ENCODE measurements around the gene KLHL33. TPM values are rescaled to one million over a fixed set of nuclear protein-coding genes. Genes with fewer than 3 reads are reported as not detected.

KLHL33 gene
- polyA plus RNA-seq, 2 of the 4 experiments (the other 2 are of a cell fraction) = not detected

GRCh38 chr14:20427231-20428009, 8.5 kb downstream of the KLHL33 start:
- ChIA-PET CTCF (interaction anchor here (3.8 kb wide), 1 partner anchor 13 kb away, joined by 31 read pairs; the partner anchor contains the start of gene TEP1), POLR2A (no interaction called here)
- Histone ChIP-seq H3K4me1 (no peaks in the 10 kb centered on the region), H3K27ac (peak overlapping the region in 1 of 2 experiments; percentile 37; a peak in 1 of 6 replicates), H3K4me3 (no peak overlapping the region), H3K9me3 (no peaks in the 10 kb centered on the region), H3K4me2 (no peak overlapping the region)
- DNase-seq (ENCODE audit: low read depth in 1 of 2, low spot score in 1 of 2) (peak; percentile 20 to 25), FAIRE-seq (no peak), ATAC-seq (peak; percentile 36 to 63; a peak in 3 of 6 replicates)
- TF ChIP-seq ZFP36 (IDR thresholded peaks at IDR 0.05; ENCODE audit: borderline replicate concordance, partially characterized antibody) = no peak
- no peak for TF ChIP-seq FOSL2 (IDR thresholded peaks at IDR 0.05)
- peak; percentile 29; the same call in 1 of the 2 replicates for TF ChIP-seq FOSL2 (CRISPR knock-in tag; IDR thresholded peaks at IDR 0.05)
- WGBS (ENCODE audit: missing lambda C conversion rate) = 62% methylated on average over 5 of the region's 5 CpGs

GRCh38 chr14:20424851-20425250, 11.1 kb downstream of the KLHL33 start:
- FAIRE-seq = no peak
- Histone ChIP-seq H3K9me3 (no peaks in the 10 kb centered on the region), H3K4me1 (no peaks in the 10 kb centered on the region), H3K27ac (no peak overlapping the region), H3K4me2 (no peak overlapping the region), H3K4me3 (no peak overlapping the region)
- ChIA-PET POLR2A (interaction anchor here (0.9 to 1.2 kb wide), 2 partner anchors 30 to 82 kb away, joined by 3 to 4 read pairs; partner anchors contain the start of genes APEX1 and PARP2), CTCF (interaction anchor here (1.4 to 1.9 kb wide), 2 partner anchors 10 kb away, joined by 5 to 11 read pairs; no protein-coding TSS in a partner anchor)
- ATAC-seq = no peak
- no peak for TF ChIP-seq USF2 (IDR thresholded peaks at IDR 0.05)
- no peak for DNase-seq (ENCODE audit: low read depth in 1 of 2, low spot score in 1 of 2)
- WGBS (ENCODE audit: missing lambda C conversion rate) = 16% methylated on average over 2 of the region's 2 CpGs

GRCh38 chr14:20422886-20423285, 13.1 kb downstream of the KLHL33 start:
- H3K4me2 ChIP-seq = no peak overlapping the region
- ATAC-seq (no peak), FAIRE-seq (no peak), DNase-seq (ENCODE audit: low read depth in 1 of 2, low spot score in 1 of 2) (no peak)
- no peaks in the 10 kb centered on the region for H3K9me3 ChIP-seq
- TF ChIP-seq TFCP2L1 (CRISPR knock-in tag; IDR thresholded peaks at IDR 0.05) (no peak), RAD21 (conservative IDR thresholded peaks at IDR 0.05 in 1 of 2, IDR thresholded peaks at IDR 0.05 in 1 of 2) (no peak), JUN (IDR thresholded peaks at IDR 0.05) (no peak), NPAS2 (CRISPR knock-in tag; IDR thresholded peaks at IDR 0.05; ENCODE audit: borderline replicate concordance) (no peak), ESRRA (IDR thresholded peaks at IDR 0.05; ENCODE audit: borderline replicate concordance, low read length) (no peak), CHD4 (IDR thresholded peaks at IDR 0.05; ENCODE audit: borderline replicate concordance) (no peak), MAZ (IDR thresholded peaks at IDR 0.05; ENCODE audit: borderline replicate concordance, low read depth, low read length) (no peak), POLR2AphosphoS2 (conservative IDR thresholded peaks at IDR 0.05; ENCODE audit: low read length) (no peak), HOXB5 (CRISPR knock-in tag; IDR thresholded peaks at IDR 0.05) (no peak), ELK1 (IDR thresholded peaks at IDR 0.05; ENCODE audit: low read depth, low read length) (no peak), RARB (CRISPR knock-in tag; IDR thresholded peaks at IDR 0.05) (no peak), PBX3 (IDR thresholded peaks at IDR 0.05) (no peak), HOXB13 (CRISPR knock-in tag; IDR thresholded peaks at IDR 0.05; ENCODE audit: low read depth) (no peak), ATOH8 (CRISPR knock-in tag; IDR thresholded peaks at IDR 0.05; ENCODE audit: low read depth) (no peak), HMGXB4 (CRISPR knock-in tag; IDR thresholded peaks at IDR 0.05; ENCODE audit: borderline replicate concordance) (no peak), CEBPB (IDR thresholded peaks at IDR 0.05) (no peak), ZFP36 (IDR thresholded peaks at IDR 0.05; ENCODE audit: borderline replicate concordance, partially characterized antibody) (no peak), KDM5A (IDR thresholded peaks at IDR 0.05) (no peak), CBX8 (IDR thresholded peaks at IDR 0.05) (no peak), HES2 (IDR thresholded peaks at IDR 0.05) (no peak)
- H3K4me1 ChIP-seq = peaks cover 10% of the 10 kb centered on the region
- H3K4me3 ChIP-seq = no peak overlapping the region
- H3K27ac ChIP-seq = no peak overlapping the region
- POLR2A ChIA-PET = interaction anchor here (1.1 to 1.6 kb wide), 2 partner anchors 10 to 39 kb away, joined by 4 to 5 read pairs; partner anchors contain the start of genes PIP4P1 and TEP1
- CTCF ChIA-PET = interaction anchor here (0.9 kb wide), 1 partner anchor 14 kb away, joined by 3 read pairs; no protein-coding TSS in a partner anchor
- WGBS (ENCODE audit: missing lambda C conversion rate) = 28% methylated on average over 2 of the region's 2 CpGs
